HepG2 (cell line): Measurements from ENCODE around the gene CNTN5. TPM values are rescaled to one million over a fixed set of nuclear protein-coding genes. Genes with fewer than 3 reads are reported as not detected.

Experiments
- ATAC-seq: fragments of 200-7000 bp; cut with Tn5 transposase; 3 replicates; pipeline ENCODE4 v1.9.1; 2020; ENCODE audit warnings: mild to moderate bottlenecking, moderate library complexity
- BruUV-seq: library from RNA; stranded (reverse); fragments of 400-500 nt; replicated peaks from 2 replicates; lab custom pipeline; 2021; lab: Mats Ljungman, UMichigan
- CTCF ChIA-PET: fragments of 300-600 bp; formaldehyde crosslinking; extraction: SDS; loops from one replicate; lab custom pipeline; 2021; ENCODE audit warnings: low total read pairs, inconsistent platforms, low intra/inter-chr PET ratio; lab: Yijun Ruan, JAX
- POLR2A ChIA-PET: fragments of 350-600 bp; sonication (Branson Sonifier 250); formaldehyde crosslinking; loops from one replicate; lab custom pipeline; 2020; ENCODE audit warnings: antibody characterized with exemption, inconsistent platforms; lab: Yijun Ruan, JAX
- DNase-seq: peaks from one replicate; pipeline ENCODE4 v3.0.0-alpha.2; 2015; ENCODE audit warnings: low spot score
- FAIRE-seq: peaks from 3 replicates; lab custom pipeline; 2011; peaks lifted over from hg19 to GRCh38; lab: Jason Lieb, UNC
- H2AFZ ChIP-seq: one replicate; pipeline ENCODE4 v1.6.1; 2011; ENCODE audit warnings: low read length, inconsistent platforms
- H3K27ac ChIP-seq: fragments of 300-600 bp; 3 replicates; pipeline ENCODE4 v1.8.0; 2011; ENCODE audit warnings: mixed run types, mild to moderate bottlenecking, mixed read lengths, low read length, inconsistent platforms; ENCODE audit not compliant: insufficient read depth; ENCODE audit errors: extremely low read length
- H3K27me3 ChIP-seq, 2 experiments: fragments of 200-600 bp in 1 of 2; 2 replicates in 1 of 2; 3 replicates in 1 of 2; pipeline versions ENCODE4 v1.6.0 to v1.8.0; 2011; ENCODE audit warnings: low read length in 2 of 2, mild to moderate bottlenecking in 2 of 2, moderate library complexity in 2 of 2, inconsistent platforms in 1 of 2; ENCODE audit not compliant: insufficient read depth in 2 of 2, control insufficient read depth in 1 of 2
- H3K36me3 ChIP-seq, 2 experiments: fragments of 200-600 bp in 1 of 2; replicated peaks in 1 of 2; 2 replicates in 1 of 2; 3 replicates in 1 of 2; pipeline versions ENCODE4 v1.5.1 to v1.8.0; 2011; ENCODE audit warnings: low read length in 2 of 2, inconsistent platforms in 1 of 2; ENCODE audit not compliant: insufficient read depth in 2 of 2, control insufficient read depth in 1 of 2
- H3K4me1 ChIP-seq: 2 replicates; pipeline ENCODE4 v1.5.1; 2012; ENCODE audit warnings: low read length, inconsistent platforms; ENCODE audit not compliant: insufficient read depth
- H3K4me2 ChIP-seq: 2 replicates; pipeline ENCODE4 v1.6.0; 2011; ENCODE audit warnings: low read depth, low read length, inconsistent platforms
- H3K4me3 ChIP-seq, 3 experiments: fragments of 200-600 bp in 1 of 3; sonication (generic), shearing (Covaris generic) in 1 of 3; replicated peaks in 1 of 3; 2 replicates each; pipeline ENCODE4 v1.5.1; 2011 to 2016; ENCODE audit warnings: low read length in 3 of 3, inconsistent platforms in 2 of 3, low read depth in 2 of 3, mild to moderate bottlenecking in 2 of 3, control low read depth in 1 of 3, mixed read lengths in 1 of 3; ENCODE audit not compliant: insufficient read depth in 1 of 3
- H3K79me2 ChIP-seq: one replicate; pipeline ENCODE4 v1.6.1; 2011; ENCODE audit warnings: low read length, inconsistent platforms; ENCODE audit not compliant: insufficient read depth
- H3K9ac ChIP-seq: 2 replicates; pipeline ENCODE4 v1.6.0; 2011; ENCODE audit warnings: mild to moderate bottlenecking, low read depth, low read length, inconsistent platforms; ENCODE audit not compliant: insufficient read depth
- H3K9me3 ChIP-seq: 2 replicates; pipeline ENCODE4 v1.5.1; 2012; ENCODE audit warnings: mild to moderate bottlenecking, low read length
- H4K20me1 ChIP-seq: 2 replicates; pipeline ENCODE4 v1.6.0; 2011; ENCODE audit warnings: inconsistent platforms, mild to moderate bottlenecking, low read length, moderate library complexity; ENCODE audit not compliant: insufficient read depth
- CEBPG ChIP-seq: IDR thresholded peaks from 2 replicates; pipeline ENCODE4 v1.6.1; 2016
- GATAD1 ChIP-seq: IDR thresholded peaks from 2 replicates; pipeline ENCODE4 v1.6.1; 2016; ENCODE audit warnings: missing genetic modification reagents, missing compliant biosample characterization
- IKZF4 ChIP-seq: sonication (generic); formaldehyde crosslinking; IDR thresholded peaks from 2 replicates; pipeline ENCODE4 v1.5.1; 2020; ENCODE audit warnings: borderline replicate concordance, mild to moderate bottlenecking, low read depth, missing genetic modification reagents; ENCODE audit errors: not compliant biosample characterization
- NCOA1 ChIP-seq: sonication (generic); formaldehyde crosslinking; IDR thresholded peaks from 2 replicates; pipeline ENCODE4 v1.9.0; 2021; ENCODE audit warnings: missing genetic modification reagents
- NFKB2 ChIP-seq: sonication (generic); formaldehyde crosslinking; IDR thresholded peaks from 2 replicates; pipeline ENCODE4 v1.4.0; 2020; ENCODE audit warnings: missing genetic modification reagents, borderline replicate concordance
- PAXIP1 ChIP-seq: sonication (generic); formaldehyde crosslinking; conservative IDR thresholded peaks from 2 replicates; pipeline ENCODE4 v1.4.0; 2020; ENCODE audit warnings: mild to moderate bottlenecking, missing genetic modification reagents, moderate library complexity
- RARG ChIP-seq: sonication (generic); formaldehyde crosslinking; IDR thresholded peaks from 2 replicates; pipeline ENCODE4 v1.4.0; 2020; ENCODE audit warnings: low read depth, mild to moderate bottlenecking, missing genetic modification reagents
- RFXANK ChIP-seq: IDR thresholded peaks from 2 replicates; pipeline ENCODE4 v1.6.1; 2016
- ZBTB2 ChIP-seq: sonication (generic); formaldehyde crosslinking; IDR thresholded peaks from 2 replicates; pipeline ENCODE4 v1.8.0; 2022; ENCODE audit warnings: low read depth, missing genetic modification reagents
- ZBTB3 ChIP-seq: sonication (generic); formaldehyde crosslinking; IDR thresholded peaks from 2 replicates; pipeline ENCODE4 v1.4.0; 2020; ENCODE audit warnings: low read depth, mild to moderate bottlenecking, moderate library complexity, missing genetic modification reagents, borderline replicate concordance
- ZFP90 ChIP-seq: sonication (generic); formaldehyde crosslinking; IDR thresholded peaks from 2 replicates; pipeline ENCODE4 v1.8.0; 2022; ENCODE audit warnings: missing genetic modification reagents, mild to moderate bottlenecking, inconsistent platforms, borderline replicate concordance
- ZMYM3 ChIP-seq: sonication (generic); formaldehyde crosslinking; IDR thresholded peaks from 2 replicates; pipeline ENCODE4 v1.5.1; 2020; ENCODE audit warnings: mild to moderate bottlenecking, missing genetic modification reagents
- ZNF672 ChIP-seq: sonication (generic); formaldehyde crosslinking; IDR thresholded peaks from 2 replicates; pipeline ENCODE4 v1.8.1; 2022; ENCODE audit warnings: missing genetic modification reagents
- WGBS: methylation state at CpG from one replicate; pipeline ENCODE4 v1.1.6; 2017; ENCODE audit warnings: low lambda C conversion rate; 5-methylcytosine and 5-hydroxymethylcytosine counted together
- in situ Hi-C: cut with HindIII; loops from 2 replicates; pipeline ENCODE4 v1.10.0; 2017; ENCODE audit warnings: low pct_unique_long_range_greater_than_20kb; ENCODE audit not compliant: extremely low pct_ligation_motif_present
- intact Hi-C: fragments of 100-400 bp; cut with micrococcal nuclease; formaldehyde crosslinking; loops from one replicate; pipeline ENCODE4 v1.10.0; 2022; ENCODE audit not compliant: unreplicated experiment
- polyA plus RNA-seq, 8 experiments: library from polyadenylated mRNA; depleted of rRNA in 3 of 8; stranded (reverse) in 7 of 8; unstranded in 1 of 8; fragments of >200 nt; fragmentation: Illumina TruSeq in 4 of 8; extraction: Trizol in 4 of 8; gene quantifications; 2 replicates each; pipeline versions ENCODE4 v1.2.1 to v1.2.3, GENCODE V29; 2011 to 2016; ENCODE audit warnings: low read depth in 4 of 8, missing spikeins in 1 of 8, mixed read lengths in 1 of 8; ENCODE audit not compliant: insufficient read depth in 1 of 8
- total RNA-seq, 5 experiments: library from RNA; depleted of rRNA; stranded (reverse); fragments of >200 nt; fragmentation: Illumina TruSeq; extraction: Trizol; gene quantifications; 2 replicates each; pipeline ENCODE4 v1.2.3, GENCODE V29; 2016; ENCODE audit warnings: low read depth in 1 of 5
- TF ChIP-seq, protein P1 (sequence below): sonication (generic); formaldehyde crosslinking; IDR thresholded peaks from 2 replicates; pipeline ENCODE4 v1.4.0; 2020; ENCODE audit warnings: missing genetic modification reagents

The CNTN5 gene
- total and polyA plus RNA-seq, 2 of the 13 experiments (the other 11 are each of a cell fraction or from before 2014, with no cell fraction given): not detected

DNA sequence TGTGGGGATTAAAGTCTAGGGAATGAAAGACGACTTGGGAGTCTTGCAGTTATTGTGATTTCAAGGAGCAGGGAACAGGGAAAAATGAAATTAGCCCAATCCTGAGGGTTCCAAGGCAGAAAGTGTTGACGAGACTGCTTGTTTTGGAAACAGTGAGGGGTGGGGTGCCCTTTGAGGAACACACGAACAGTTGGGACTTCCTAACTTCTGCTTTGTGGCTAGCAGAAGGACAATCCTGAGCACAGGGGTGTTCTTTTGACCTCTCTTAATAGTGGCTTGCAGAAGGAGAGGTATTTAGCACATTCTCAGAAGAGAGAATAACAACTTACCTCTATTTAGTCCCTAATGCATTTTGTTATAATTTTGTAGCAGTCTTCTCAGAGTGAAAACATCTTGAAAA is 1120.5 kb downstream of the CNTN5 start:
- intact Hi-C loops (no loop called here), in situ Hi-C loops (no loop called here)
- Histone ChIP-seq H3K4me2 (no peak overlapping the region), H3K4me3 (no peak overlapping the region), H3K27ac (no peak overlapping the region), H3K9me3 (0 out of 2 replicates have a peak, but pooled peaks cover 4% of the 10 kb centered on the region), H4K20me1 (no peaks in the 10 kb centered on the region), H3K9ac (no peak overlapping the region), H3K4me1 (no peaks in the 10 kb centered on the region), H3K79me2 (no peaks in the 10 kb centered on the region), H3K36me3 (no peaks in the 10 kb centered on the region), H2AFZ (no peak overlapping the region), H3K27me3 (no peaks in the 10 kb centered on the region)
- ATAC-seq (no peak), FAIRE-seq (no peak), DNase-seq (no peak)
- TF ChIP-seq GATAD1 (no peak), IKZF4 (CRISPR knock-in tag) (no peak), ZBTB2 (CRISPR knock-in tag) (no peak), NFKB2 (CRISPR knock-in tag) (no peak), RARG (CRISPR knock-in tag) (no peak), ZNF672 (CRISPR knock-in tag) (no peak), ZFP90 (CRISPR knock-in tag) (no peak), ZMYM3 (CRISPR knock-in tag) (no peak), ZBTB3 (CRISPR knock-in tag) (no peak), CEBPG (CRISPR knock-in tag) (no peak), RFXANK (CRISPR knock-in tag) (no peak), PAXIP1 (CRISPR knock-in tag) (no peak), NCOA1 (CRISPR knock-in tag) (no peak)
- TF ChIP-seq, protein P1, sequence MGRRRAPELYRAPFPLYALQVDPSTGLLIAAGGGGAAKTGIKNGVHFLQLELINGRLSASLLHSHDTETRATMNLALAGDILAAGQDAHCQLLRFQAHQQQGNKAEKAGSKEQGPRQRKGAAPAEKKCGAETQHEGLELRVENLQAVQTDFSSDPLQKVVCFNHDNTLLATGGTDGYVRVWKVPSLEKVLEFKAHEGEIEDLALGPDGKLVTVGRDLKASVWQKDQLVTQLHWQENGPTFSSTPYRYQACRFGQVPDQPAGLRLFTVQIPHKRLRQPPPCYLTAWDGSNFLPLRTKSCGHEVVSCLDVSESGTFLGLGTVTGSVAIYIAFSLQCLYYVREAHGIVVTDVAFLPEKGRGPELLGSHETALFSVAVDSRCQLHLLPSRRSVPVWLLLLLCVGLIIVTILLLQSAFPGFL (CRISPR knock-in tag): no peak
- CTCF ChIA-PET: no interaction called here
- POLR2A ChIA-PET: no interaction called here
- WGBS: 0% methylated on average over 3 of the region's 3 CpGs
- BruUV-seq: no TSS peak
